NCI-H748 (cell line): ENCODE data around the gene NLGN1.

Experiments used
- DNase-seq: peaks from one replicate; lab custom pipeline; 2025; ENCODE audit not compliant: unreplicated experiment; lab: John Stamatoyannopoulos, UW

The NLGN1 gene

DNA sequence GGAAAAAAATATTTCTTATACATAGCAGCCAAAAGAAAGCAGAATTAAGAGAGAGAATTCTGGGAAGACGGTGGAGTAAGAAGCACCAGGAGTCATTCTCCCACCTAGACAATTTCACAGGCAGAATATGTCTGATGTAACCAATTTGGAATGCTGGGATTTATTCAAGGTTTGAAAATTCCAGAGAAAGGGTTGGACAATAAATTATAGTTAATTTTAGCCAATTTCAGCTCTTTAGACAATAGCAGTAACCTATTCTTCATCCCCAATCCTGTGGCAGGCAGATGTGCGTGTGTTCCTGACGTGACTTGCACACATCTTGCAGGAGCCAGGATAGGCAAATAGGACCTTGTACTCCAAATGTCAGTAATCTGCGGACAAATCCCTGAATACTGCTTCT is 920.6 kb downstream of the NLGN1 start:
- no peak for DNase-seq

DNA sequence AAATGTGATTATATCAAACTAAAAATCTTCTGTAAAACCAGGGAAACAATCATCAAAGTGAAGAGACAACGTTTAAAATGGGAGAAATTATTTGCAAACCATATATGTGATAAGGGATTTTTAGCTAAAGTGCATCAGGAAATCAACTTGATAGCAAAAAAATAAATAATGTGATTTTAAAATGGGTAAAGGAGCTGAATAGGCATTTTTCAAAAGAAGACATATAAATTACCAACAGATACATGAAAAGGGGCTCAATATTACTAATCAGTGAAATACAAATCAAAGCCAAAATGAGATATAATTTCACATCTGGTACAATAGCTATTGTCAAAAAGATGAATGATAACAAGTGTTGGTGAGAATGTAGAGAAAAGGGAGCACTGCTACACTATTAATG is 924.0 kb downstream of the NLGN1 start:
- DNase-seq, result no peak

DNA sequence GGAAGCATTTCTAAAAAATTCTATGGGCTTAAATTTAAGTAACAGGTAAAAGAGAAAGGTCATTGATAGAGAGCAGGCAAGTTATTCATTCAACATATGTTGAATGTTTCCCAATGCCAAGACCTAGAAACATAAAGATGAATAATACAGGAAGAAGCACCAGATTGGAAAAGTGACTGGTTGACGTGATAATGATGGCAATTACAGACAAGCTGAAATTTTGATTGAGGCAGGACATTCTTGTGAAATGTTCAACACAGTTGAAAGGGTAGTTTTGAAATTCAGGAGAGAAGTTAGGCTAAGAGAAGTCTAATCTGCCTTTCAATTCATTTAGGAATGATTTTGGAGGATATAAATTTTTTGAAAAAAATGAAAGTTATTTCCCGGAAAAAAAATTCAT is 925.2 kb downstream of the NLGN1 start:
- DNase-seq, result no peak

DNA sequence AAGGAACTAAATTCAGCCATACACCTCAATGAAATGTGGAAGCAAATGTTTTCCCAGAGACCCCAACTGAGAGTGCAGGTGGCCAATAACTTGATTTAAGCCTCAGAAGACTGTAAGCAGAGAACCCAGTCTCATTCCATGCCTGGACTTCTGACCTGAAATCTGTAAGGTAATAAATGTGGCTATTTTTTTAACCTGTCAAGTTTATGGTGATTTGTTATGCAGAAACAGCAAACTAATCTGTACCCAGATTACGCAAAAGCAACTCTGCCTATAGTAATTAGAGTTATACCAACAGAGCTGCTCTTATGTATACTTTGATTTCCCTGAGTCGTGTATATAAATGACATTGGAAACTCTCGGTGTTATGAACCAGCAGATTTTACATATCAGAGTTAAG is 927.6 kb downstream of the NLGN1 start:
- DNase-seq, result no peak

DNA sequence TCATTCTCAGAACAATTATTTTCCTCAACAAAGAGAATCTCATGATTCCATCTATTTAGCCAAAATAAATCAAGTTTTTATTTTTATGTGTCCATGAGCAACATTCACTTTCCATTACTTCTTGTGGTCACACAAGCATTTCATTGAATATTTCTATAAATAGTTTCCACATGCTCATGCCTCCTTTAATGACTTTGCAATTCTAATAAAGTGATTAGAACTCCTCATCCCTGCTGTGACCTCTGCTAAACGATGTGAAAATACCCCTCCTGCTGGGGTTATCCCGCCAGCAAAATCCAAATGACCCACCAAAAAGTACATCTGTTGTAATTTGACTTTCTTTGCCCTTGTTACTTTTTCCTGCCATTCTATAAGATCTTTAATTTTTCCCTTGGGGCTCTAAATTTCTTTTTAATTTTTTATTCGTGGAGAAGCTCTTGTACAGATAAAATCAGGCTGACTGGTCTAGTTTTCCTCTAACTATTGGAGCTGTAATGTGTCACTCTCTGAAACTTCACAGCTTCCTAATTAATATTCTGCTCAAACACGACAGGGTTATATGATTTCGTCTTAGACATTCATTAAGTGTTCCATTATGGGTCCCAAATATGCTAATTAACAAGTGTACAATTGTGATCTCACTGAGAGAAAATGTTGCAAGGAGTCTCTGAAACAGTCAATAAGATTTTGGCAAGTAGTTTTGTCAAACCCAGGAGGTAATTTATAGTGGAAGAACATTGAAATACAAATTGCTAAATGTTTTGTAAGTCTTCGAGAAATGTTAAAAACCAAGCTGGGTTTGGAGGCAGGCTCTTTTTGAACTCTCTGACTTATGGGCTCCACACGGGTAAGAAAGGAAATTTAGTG is 928.5 kb downstream of the NLGN1 start:
- DNase-seq, result no peak

- DNase-seq, result no peak
These were observed 931.8 kb downstream of the NLGN1 start for GRCh38 chr3:174329321-174329720.

- no peak for DNase-seq
These were observed 932.8 kb downstream of the NLGN1 start for GRCh38 chr3:174330303-174330702.

DNA sequence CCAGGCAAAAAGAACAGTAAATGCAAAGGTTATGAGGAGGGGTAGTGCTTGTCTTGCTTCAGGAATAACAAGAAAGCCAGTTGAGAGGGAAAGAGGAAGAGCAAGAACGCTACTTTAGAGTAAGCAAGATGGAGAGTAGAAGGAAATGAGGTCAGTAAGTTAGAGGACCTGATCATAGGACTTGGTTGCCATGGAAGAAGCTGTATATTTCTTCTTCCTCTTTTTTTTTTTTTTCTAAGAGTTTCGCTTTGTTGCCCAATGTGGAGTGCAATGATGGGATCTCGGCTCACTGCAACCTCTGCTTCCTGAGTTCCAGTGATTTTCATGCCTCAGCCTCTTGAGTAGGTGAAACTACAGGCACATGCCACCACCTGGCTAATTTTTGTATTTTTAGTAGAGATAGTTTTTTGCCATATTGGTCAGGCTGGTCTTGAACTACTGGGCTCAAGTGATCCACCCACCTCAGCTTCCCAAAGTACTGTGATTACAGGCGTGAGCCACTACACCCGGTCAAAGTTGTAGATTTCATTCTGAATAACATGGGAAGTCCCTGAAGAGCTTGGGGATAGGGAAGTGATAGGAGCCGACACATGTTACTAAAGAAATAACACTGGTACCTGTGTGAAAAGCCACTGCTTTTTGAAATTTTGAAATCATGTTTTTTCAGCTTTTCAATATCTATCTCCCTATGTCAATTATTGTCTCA is 933.7 kb downstream of the NLGN1 start:
- no peak for DNase-seq

DNA sequence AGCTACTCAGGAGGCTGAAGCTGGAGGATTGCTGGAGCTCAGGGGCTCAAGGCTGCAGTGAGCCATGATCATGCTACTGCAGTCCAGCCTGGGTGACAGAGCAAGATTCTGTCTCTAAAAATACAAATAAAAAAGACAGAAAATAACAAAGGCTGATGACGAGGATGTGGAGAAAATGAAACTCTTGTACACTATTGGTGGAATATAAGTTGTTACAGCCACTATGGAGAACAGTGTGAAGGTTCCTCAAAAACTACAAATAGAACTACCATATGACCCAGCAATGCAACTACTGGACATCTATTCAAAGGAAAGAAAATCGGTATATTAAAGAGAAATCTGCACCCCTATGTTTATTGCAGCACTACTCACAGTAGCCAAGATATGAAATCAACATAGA is 934.8 kb downstream of the NLGN1 start:
- DNase-seq, result no peak

DNA sequence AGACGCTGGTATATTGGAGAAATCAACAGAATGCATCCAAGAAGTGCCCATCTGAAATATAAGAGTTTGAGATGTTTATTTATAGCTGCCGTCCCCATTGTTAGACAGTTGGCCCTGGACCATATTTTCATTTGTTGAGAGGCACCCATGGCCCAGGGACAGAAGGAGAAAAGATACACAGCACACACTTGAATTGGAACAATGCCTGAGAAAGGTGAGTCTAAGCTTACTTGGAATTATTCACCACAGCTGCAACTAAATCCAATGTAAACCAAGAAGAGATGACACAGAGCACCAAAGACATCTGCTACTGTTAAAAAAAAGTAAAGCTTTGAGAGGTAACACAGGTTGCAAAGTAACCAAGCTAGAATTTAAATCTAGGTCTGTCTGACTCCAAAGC is 936.1 kb downstream of the NLGN1 start:
- no peak for DNase-seq

- no peak for DNase-seq
These were observed 936.6 kb downstream of the NLGN1 start for GRCh38 chr3:174334111-174334510.

GRCh38 chr3:174335324-174335723 is 937.8 kb downstream of the NLGN1 start:
- DNase-seq, result no peak

DNA sequence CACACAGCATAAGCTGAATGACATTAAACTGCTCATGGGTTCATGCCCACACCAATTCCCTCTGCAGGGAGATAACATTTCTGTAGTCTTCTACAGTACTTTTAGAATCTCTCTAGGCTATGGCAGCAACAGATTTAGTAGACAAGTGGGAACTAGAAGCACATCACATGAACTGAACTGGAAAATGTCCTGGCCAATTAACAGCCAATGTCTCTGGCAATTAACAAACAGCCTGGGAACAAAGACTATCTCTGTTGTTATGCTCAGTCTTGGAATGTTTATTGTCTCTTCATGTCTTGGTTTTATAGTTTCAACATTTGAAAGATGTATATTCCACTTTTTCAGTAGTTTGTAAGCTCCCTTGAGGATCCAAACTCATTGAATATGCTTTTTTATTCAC is 938.4 kb downstream of the NLGN1 start:
- no peak for DNase-seq
